HG03457 (cell line): Measurements from ENCODE around the gene ZBTB42.

Source experiments
- ATAC-seq: cut with Tn5 transposase; IDR thresholded peaks from one replicate; pipeline ENCODE4 v1.9.1; 2021; ENCODE audit warnings: moderate number of reproducible peaks; ENCODE audit not compliant: unreplicated experiment

ZBTB42 gene

GRCh38 chr14:104769324-104770071 lies 31.4 kb upstream of the ZBTB42 start:
- no peak for ATAC-seq

DNA sequence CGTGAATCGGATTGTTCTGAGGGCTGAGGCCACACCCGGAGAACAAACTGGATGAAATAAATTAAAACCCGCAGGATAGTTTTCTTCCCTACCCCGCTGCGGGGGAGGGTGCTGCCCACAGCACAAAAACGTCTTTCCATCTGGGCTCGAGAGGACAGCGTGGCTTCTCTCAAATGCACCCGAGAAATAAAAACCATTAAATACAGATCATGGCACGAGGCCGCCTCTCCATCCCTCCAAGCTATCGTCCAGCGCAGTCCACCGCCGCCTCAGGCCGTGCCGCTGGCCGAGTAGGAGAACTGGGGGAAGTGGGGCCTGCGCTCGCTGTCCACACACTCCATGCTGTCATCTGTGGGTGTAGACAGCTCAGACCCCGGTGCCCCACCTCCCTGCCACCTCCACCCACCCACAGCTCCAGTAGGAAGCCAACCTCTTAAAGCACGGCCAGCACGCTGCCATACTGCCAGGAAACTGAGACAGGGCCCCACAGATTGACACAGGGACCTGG lies 30.8 kb upstream of the ZBTB42 start:
- ATAC-seq: no peak

DNA sequence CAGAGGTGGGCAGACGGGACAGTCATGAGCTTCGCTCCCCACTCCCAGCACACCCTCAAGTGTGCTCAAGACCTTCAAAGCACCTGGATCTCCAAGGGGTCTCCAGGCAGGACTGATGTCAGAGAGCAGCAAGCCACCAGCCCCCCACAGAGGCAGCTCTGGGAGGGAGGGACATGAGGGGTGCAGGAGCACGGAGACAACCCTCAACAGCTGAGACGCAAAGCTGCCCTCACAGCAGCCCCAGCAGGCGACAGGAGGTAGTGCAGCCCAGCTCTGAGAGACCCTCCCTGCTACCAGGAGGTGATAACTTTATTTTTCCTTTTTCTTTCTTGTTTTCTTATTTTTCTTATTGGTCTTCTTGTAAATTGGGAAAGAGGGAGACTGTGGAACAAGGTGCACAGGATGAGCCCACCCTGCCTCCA lies 30.0 kb upstream of the ZBTB42 start:
- no peak for ATAC-seq

- no peak for ATAC-seq
These were observed 29.5 kb upstream of the ZBTB42 start for GRCh38 chr14:104771374-104771773.

DNA sequence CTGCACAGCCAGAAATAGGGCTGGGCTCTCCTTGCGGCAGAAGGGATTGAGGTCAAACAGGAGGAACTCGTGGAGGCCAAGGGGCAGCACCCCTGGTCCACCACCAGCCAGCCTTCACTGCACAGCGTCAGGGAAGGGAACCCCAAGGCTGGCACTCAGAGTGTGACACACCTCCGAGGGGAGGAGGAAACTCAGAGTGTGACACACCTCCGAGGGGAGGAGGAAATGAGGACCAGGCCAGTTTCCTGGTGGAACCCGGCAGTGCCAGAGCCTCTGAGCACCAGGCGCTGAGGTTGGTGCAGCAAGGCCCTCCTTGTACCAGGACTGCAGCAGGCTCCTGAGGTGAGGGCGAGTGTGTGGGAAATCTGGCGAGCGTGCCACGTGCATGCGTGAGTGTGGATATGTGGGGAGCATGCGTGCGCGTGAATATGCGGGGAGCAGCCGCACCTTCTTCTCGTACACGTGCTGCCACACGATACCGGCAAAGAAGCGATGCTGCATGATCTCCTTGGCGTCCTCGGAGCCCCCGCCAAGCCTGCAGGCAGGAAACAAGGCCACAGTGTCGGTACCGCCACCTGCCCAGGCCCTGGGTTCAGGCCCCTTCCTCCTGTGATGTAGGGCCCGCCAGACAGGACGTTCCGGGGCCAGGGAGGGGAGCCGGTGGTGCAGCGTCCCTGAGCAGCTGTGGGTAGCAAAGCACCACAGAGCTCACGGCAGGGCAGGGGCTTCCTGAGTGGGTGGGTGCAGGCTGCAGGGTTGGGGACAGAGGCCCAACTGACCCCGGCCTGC lies 28.8 kb upstream of the ZBTB42 start:
- ATAC-seq: no peak

DNA sequence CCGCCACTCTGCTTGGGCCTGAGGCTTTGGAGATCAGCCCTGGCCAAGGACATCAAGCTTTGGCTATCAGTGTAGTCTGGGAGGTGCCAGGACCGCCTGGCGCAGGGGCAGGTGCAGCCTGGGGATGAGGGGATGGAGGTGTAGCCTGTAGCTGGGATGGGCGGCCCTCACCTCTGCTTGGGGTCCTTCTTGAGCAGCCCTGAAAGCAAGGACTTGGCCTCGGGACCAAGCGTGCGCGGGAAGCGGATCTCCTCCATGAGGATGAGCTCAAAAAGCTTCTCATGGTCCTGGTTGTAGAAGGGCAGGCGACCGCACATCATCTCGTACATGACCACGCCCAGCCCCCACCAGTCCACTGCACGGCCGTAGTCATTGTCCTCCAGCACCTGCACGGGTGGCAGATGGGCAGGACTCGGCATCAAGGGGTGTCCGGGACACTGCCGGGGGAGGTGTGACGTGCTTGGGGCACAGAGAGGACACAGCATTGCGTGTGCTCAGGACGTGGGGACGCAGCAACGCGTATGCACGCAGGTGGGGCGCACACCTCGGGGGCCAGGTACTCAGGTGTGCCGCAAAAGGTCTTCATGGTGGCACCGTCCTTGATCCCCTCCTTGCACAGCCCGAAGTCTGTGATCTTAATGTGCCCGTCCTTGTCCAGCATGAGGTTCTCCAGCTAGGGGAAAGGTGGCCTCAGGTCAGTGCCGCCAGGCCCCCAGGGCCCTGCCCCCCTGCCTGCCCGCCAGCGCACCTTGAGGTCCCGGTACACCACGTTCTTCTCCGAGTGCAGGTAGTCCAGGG lies 28.0 kb upstream of the ZBTB42 start:
- ATAC-seq: no peak

DNA sequence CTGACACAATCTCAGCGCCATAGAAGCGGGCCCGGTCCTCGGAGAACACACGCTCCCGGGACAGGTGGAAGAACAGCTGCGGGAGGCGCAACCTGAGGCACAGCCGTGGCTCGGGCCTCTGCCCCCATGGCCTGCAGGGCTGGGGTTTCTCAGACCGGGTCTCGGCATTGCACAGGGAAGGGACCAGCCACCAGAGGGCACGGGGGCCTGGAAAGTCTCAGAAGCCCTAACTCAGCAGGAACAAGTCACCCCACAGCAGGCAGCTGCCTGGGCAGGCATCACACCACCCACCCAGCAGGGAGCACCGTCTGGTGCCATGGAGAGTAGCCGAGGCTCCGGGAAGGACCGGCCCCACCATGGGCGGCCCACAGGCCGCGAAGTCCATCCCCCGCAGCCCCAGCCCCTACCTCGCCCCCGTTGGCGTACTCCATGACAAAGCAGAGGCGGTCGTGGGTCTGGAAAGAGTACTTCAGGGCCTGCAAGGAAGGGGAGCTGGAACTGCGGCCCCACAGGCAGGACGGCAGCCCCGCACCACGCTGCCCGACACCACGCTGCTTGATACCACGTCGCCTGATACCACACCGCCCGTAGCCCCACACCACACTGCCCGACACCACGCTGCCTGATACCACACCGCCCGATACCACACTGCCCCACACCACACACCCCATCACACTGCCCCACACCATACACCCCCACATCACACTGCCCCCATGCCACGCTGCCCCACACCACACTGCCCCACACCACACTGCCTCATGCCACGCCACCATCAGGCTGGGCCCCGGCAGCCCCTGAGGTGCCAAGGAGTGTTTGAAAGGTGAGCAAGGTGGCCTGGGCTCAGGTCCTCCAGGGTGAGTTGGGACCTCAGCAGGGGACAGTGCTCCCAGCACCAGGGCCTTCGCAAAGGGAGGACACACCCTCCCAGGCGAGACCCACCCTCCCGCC lies 27.1 kb upstream of the ZBTB42 start:
- no peak for ATAC-seq

DNA sequence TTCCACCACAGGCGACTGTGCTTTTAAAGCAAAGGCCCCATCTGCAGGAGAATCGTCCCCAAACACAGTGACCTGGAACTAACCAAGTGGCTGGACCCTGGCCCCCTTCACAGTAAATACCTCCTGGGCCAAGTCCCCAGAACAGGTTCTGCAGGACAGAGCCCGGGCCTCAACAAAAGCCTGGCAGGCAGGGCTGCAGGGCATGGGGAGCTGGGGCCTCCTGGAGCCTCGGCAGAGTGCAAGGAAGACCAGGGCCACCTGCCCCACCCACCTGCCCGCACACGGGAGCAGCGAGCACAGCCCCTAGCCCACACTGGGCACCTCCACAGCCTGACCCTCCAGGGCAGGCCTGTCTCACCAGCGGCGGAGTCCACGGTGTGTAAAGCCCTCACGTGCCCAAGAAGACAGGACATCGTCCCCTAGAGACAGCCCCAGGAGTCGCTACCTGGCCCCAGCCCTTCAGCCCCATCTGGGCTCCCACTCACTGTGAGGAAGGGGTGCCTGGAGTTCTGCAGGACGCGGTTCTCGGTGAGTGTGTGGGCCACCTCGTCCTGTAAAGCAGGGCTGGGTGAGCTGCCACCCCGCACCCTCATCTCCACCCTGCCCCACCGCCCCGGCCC lies 26.3 kb upstream of the ZBTB42 start:
- ATAC-seq: no peak

GRCh38 chr14:104775073-104775489 lies 25.8 kb upstream of the ZBTB42 start:
- no peak for ATAC-seq

- ATAC-seq: no peak
These were observed 24.4 kb upstream of the ZBTB42 start for GRCh38 chr14:104776481-104776880.

DNA sequence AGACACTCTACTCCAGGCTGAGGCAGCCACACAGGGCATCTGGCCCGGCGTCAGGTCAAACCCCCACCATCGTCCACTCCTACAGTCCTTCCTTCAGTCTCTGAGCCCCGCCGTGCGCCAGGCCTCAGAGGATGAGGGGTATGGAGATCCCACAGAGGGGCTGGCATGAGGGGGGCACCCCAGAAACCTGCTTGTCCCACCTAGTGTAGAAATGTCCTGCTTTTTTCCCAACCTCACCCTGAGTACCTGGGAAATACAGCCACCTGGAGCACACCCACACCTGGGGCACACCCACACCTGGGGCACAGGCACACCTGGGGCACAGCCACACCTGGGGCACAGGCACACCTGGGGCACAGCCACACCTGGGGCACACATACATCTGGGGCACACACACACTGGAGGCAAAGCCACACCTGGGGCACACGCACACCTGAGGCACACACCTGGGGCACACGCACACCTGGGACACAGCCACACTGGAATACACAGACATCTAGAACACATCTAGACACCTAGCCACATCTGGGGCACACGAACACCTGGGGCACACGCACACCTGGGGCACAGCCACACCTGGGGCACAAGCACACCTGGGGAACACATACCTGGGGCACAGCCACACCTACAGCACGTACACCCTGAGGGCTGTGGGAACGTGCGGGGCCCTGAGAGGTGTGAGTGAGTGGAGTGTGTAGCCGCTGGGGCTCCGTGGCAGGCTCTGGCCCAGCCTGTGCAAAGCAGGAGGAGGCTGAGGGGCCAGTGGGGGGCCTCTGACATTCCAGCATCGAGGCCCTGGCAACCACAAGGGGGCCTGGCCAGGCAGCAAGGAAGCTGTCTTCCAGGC lies 23.7 kb upstream of the ZBTB42 start:
- no peak for ATAC-seq

DNA sequence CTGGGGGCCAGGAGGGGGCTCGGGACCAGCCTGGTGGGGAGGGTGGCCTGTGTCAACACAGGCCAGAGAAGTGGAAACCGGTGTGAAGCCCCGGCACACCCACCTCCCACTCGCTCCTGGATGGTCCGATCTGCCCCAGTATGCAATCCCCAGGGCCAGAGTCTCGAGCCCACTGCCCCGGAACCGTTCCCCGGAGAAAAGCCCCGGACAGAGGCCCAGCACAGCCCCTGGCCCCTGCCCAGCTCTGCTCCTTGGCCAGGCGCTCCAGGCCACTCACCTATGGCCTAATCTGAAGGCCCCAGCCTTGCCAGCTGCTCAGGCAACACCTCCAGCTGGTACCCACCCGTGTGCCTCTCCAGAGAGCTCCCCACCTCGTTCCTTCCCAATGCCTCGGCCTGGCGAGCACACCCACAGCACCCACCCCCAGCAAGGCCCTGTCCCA lies 23.1 kb upstream of the ZBTB42 start:
- no peak for ATAC-seq

- no peak for ATAC-seq
These were observed 22.1 kb upstream of the ZBTB42 start for GRCh38 chr14:104778694-104779331.

- no peak for ATAC-seq
These were observed 21.0 kb upstream of the ZBTB42 start for GRCh38 chr14:104779776-104780512.

DNA sequence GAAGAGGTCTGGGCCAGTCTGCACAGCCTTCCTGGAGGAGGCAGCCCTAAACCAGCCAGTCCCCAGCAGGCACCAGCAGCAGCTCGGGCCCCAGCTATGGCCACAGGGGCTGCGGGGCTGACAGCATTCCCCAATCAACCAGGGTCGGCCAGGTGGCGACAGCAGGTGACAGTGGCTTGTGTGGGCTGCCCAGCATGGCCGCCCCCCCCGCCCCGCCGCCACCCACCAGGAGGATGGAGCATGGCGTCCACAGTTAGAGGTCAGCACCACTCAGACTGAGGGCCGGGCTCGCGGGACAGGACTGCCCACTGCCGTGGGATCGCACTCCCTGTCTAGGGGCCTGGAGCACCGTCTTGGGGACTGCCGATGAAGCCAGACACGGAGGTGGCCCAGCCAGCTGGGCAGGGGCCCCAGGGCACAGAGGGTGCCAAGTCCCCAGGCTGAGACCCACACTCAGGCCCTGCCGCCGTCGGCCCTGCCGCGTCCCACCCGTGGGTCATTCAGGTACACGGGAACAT lies 20.3 kb upstream of the ZBTB42 start:
- ATAC-seq: no peak

GRCh38 chr14:104781271-104782077 lies 19.4 kb upstream of the ZBTB42 start:
- ATAC-seq: no peak
